Measurements from ENCODE around the gene SOWAHC.
"Not testable (repeated sequence)": the region's sequence is repeated elsewhere in the genome, so short reads cannot be mapped to it uniquely, and the experiment has no call there.

SOWAHC gene

GRCh38 chr2:109619032-109619615 lies 5.0 kb downstream of the SOWAHC start:
- no peak for DNase-seq (ENCODE audit: low spot score)
- TF ChIP-seq CTCF (IDR thresholded peaks at IDR 0.05; ENCODE audit: extremely low read depth, missing control alignments) = no peak

- no peak for DNase-seq (ENCODE audit: low spot score)
- TF ChIP-seq CTCF (IDR thresholded peaks at IDR 0.05; ENCODE audit: extremely low read depth, missing control alignments) = no peak
These were observed 9.1 kb downstream of the SOWAHC start for GRCh38 chr2:109623297-109623696.

- no peak for TF ChIP-seq CTCF (IDR thresholded peaks at IDR 0.05; ENCODE audit: extremely low read depth, missing control alignments)
- no peak for DNase-seq (ENCODE audit: low spot score)
These were observed 9.8 kb downstream of the SOWAHC start for GRCh38 chr2:109623923-109624322.

- no peak for DNase-seq (ENCODE audit: low spot score)
- TF ChIP-seq CTCF (IDR thresholded peaks at IDR 0.05; ENCODE audit: extremely low read depth, missing control alignments) = no peak
These were observed 10.2 kb downstream of the SOWAHC start for GRCh38 chr2:109624339-109624738.

- DNase-seq (ENCODE audit: low spot score) = not testable (repeated sequence)
These were observed 14.2 kb downstream of the SOWAHC start for GRCh38 chr2:109628321-109628720.

GRCh38 chr2:109629867-109630266 lies 15.7 kb downstream of the SOWAHC start:
- no peak for TF ChIP-seq CTCF (IDR thresholded peaks at IDR 0.05; ENCODE audit: extremely low read depth, missing control alignments)
- DNase-seq (ENCODE audit: low spot score) = no peak

GRCh38 chr2:109630441-109631430 lies 16.6 kb downstream of the SOWAHC start:
- no peak for TF ChIP-seq CTCF (IDR thresholded peaks at IDR 0.05; ENCODE audit: extremely low read depth, missing control alignments)
- no peak for DNase-seq (ENCODE audit: low spot score)
